NCI-H748 (cell line): ENCODE measurements around the gene FAM25G.

ENCODE experiments used
- DNase-seq: peaks from one replicate; lab custom pipeline; 2025; ENCODE audit not compliant: unreplicated experiment; lab: John Stamatoyannopoulos, UW

Gene FAM25G

GRCh38 chr10:47449102-47449978 lies 42.2 kb downstream of the FAM25G start:
- DNase-seq: no peak

GRCh38 chr10:47447705-47448104 lies 43.8 kb downstream of the FAM25G start:
- DNase-seq: no peak

- DNase-seq: no peak
These were observed 44.3 kb downstream of the FAM25G start for GRCh38 chr10:47447209-47447608.

- DNase-seq: no peak
These were observed 45.8 kb downstream of the FAM25G start for GRCh38 chr10:47445720-47446119.

GRCh38 chr10:47444047-47444446 lies 47.5 kb downstream of the FAM25G start:
- no peak for DNase-seq

GRCh38 chr10:47443145-47443544 lies 48.4 kb downstream of the FAM25G start:
- DNase-seq: no peak

GRCh38 chr10:47442351-47442750 lies 49.1 kb downstream of the FAM25G start:
- DNase-seq: no peak

GRCh38 chr10:47441938-47442337 lies 49.6 kb downstream of the FAM25G start:
- no peak for DNase-seq

GRCh38 chr10:47440207-47440606 lies 51.3 kb downstream of the FAM25G start:
- DNase-seq: no peak

GRCh38 chr10:47438857-47439474 lies 52.5 kb downstream of the FAM25G start:
- DNase-seq: peak; percentile 54
